OCI-LY3 (cell line): ENCODE data around the gene MAP1B.

ENCODE experiments used
- EZH2phosphoT487 ChIP-seq: fragments of 200-600 bp; shearing (Covaris generic); IDR thresholded peaks from 2 replicates; pipeline ENCODE4 v1.6.1; 2018; ENCODE audit warnings: antibody characterized with exemption, mixed run types, low read depth
- TF ChIP-seq, protein P1 (sequence below): fragments of 200-600, 300-600 bp; sonication (generic); IDR thresholded peaks from 2 replicates; pipeline ENCODE4 v1.5.1; 2014; ENCODE audit warnings: antibody characterized with exemption, low read length, low read depth

DNA sequence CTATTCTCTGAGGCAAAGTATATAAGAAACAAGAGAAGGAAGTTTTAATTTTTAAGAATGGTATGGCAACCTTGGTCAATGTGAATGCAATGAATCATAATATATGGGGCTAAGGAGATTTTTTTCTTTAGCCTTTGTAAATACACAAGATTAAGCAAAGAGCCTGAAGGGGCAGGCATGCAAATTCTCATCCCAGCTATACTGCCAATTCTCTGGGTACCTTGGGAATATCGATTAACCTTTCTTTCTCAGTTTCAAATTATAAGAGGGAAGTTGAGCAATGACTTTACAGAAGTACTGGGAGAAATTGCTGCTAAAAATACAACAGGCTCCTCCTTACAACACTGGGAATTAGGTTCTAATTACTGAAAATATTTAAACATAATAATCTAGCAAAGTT is 115.2 kb downstream of the MAP1B start:
- TF ChIP-seq, protein P1, sequence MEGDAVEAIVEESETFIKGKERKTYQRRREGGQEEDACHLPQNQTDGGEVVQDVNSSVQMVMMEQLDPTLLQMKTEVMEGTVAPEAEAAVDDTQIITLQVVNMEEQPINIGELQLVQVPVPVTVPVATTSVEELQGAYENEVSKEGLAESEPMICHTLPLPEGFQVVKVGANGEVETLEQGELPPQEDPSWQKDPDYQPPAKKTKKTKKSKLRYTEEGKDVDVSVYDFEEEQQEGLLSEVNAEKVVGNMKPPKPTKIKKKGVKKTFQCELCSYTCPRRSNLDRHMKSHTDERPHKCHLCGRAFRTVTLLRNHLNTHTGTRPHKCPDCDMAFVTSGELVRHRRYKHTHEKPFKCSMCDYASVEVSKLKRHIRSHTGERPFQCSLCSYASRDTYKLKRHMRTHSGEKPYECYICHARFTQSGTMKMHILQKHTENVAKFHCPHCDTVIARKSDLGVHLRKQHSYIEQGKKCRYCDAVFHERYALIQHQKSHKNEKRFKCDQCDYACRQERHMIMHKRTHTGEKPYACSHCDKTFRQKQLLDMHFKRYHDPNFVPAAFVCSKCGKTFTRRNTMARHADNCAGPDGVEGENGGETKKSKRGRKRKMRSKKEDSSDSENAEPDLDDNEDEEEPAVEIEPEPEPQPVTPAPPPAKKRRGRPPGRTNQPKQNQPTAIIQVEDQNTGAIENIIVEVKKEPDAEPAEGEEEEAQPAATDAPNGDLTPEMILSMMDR, result no peak
- no peak for TF ChIP-seq EZH2phosphoT487
